Ishikawa (cell line): ENCODE measurements around the gene INSYN2B.

Experiments used
- CEBPB ChIP-seq: IDR thresholded peaks from 2 replicates; pipeline ENCODE4 v1.6.1; 2012
- CREB1 ChIP-seq: IDR thresholded peaks from 2 replicates; pipeline ENCODE4 v1.6.1; 2012; ENCODE audit warnings: low read depth
- EGR1 ChIP-seq: IDR thresholded peaks from 2 replicates; pipeline ENCODE4 v1.6.1; 2012
- EP300 ChIP-seq: IDR thresholded peaks from 2 replicates; pipeline ENCODE4 v1.6.1; 2012; ENCODE audit warnings: borderline replicate concordance
- FOXM1 ChIP-seq: IDR thresholded peaks from 2 replicates; pipeline ENCODE4 v1.6.1; 2012; ENCODE audit warnings: low read depth, borderline replicate concordance
- MAX ChIP-seq: IDR thresholded peaks from 2 replicates; pipeline ENCODE4 v1.6.1; 2012
- NFIC ChIP-seq: IDR thresholded peaks from 2 replicates; pipeline ENCODE4 v1.6.1; 2012
- RAD21 ChIP-seq: IDR thresholded peaks from 2 replicates; pipeline ENCODE4 v1.6.1; 2012; ENCODE audit warnings: low read depth
- TAF1 ChIP-seq: IDR thresholded peaks from 2 replicates; pipeline ENCODE4 v1.6.1; 2012; ENCODE audit warnings: low read depth, mild to moderate bottlenecking
- TCF12 ChIP-seq: IDR thresholded peaks from 2 replicates; pipeline ENCODE4 v1.6.1; 2012; ENCODE audit warnings: low read depth
- TEAD4 ChIP-seq: IDR thresholded peaks from 2 replicates; pipeline ENCODE4 v1.6.1; 2012
- YY1 ChIP-seq: IDR thresholded peaks from 2 replicates; pipeline ENCODE4 v1.6.1; 2012; ENCODE audit warnings: low read depth
- ZBTB7A ChIP-seq: IDR thresholded peaks from 2 replicates; pipeline ENCODE4 v1.6.1; 2012; ENCODE audit warnings: low read depth
- TF ChIP-seq, protein P1 (sequence below): IDR thresholded peaks from 2 replicates; pipeline ENCODE4 v1.6.1; 2012; ENCODE audit warnings: low read depth, mild to moderate bottlenecking
- TF ChIP-seq, protein P2 (sequence below): IDR thresholded peaks from 2 replicates; pipeline ENCODE4 v1.6.1; 2012

The INSYN2B gene

GRCh38 chr5:169875091-169875728 lies 105.1 kb downstream of the INSYN2B start:
- TF ChIP-seq YY1 (no peak), ZBTB7A (no peak), TEAD4 (no peak), FOXM1 (no peak), TAF1 (no peak), CEBPB (no peak), NFIC (no peak), CREB1 (no peak), RAD21 (no peak), TCF12 (no peak), EGR1 (no peak), MAX (no peak), EP300 (no peak)
- TF ChIP-seq, protein P1, sequence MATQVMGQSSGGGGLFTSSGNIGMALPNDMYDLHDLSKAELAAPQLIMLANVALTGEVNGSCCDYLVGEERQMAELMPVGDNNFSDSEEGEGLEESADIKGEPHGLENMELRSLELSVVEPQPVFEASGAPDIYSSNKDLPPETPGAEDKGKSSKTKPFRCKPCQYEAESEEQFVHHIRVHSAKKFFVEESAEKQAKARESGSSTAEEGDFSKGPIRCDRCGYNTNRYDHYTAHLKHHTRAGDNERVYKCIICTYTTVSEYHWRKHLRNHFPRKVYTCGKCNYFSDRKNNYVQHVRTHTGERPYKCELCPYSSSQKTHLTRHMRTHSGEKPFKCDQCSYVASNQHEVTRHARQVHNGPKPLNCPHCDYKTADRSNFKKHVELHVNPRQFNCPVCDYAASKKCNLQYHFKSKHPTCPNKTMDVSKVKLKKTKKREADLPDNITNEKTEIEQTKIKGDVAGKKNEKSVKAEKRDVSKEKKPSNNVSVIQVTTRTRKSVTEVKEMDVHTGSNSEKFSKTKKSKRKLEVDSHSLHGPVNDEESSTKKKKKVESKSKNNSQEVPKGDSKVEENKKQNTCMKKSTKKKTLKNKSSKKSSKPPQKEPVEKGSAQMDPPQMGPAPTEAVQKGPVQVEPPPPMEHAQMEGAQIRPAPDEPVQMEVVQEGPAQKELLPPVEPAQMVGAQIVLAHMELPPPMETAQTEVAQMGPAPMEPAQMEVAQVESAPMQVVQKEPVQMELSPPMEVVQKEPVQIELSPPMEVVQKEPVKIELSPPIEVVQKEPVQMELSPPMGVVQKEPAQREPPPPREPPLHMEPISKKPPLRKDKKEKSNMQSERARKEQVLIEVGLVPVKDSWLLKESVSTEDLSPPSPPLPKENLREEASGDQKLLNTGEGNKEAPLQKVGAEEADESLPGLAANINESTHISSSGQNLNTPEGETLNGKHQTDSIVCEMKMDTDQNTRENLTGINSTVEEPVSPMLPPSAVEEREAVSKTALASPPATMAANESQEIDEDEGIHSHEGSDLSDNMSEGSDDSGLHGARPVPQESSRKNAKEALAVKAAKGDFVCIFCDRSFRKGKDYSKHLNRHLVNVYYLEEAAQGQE = no peak
- TF ChIP-seq, protein P2, sequence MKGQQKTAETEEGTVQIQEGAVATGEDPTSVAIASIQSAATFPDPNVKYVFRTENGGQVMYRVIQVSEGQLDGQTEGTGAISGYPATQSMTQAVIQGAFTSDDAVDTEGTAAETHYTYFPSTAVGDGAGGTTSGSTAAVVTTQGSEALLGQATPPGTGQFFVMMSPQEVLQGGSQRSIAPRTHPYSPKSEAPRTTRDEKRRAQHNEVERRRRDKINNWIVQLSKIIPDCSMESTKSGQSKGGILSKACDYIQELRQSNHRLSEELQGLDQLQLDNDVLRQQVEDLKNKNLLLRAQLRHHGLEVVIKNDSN = no peak

- TF ChIP-seq YY1 (no peak), CREB1 (no peak), NFIC (no peak), ZBTB7A (no peak), CEBPB (no peak), EGR1 (no peak), FOXM1 (no peak), TCF12 (no peak), EP300 (no peak), RAD21 (no peak)
- TF ChIP-seq, protein P2 = no peak
- TF ChIP-seq, protein P1 = no peak
Observed at GRCh38 chr5:169874621-169875020, 105.7 kb downstream of the INSYN2B start.

- TF ChIP-seq EGR1 (no peak), NFIC (no peak), FOXM1 (no peak), TCF12 (no peak), ZBTB7A (no peak), TEAD4 (no peak), YY1 (no peak), MAX (no peak), RAD21 (no peak), TAF1 (no peak), CREB1 (no peak)
- TF ChIP-seq, protein P1 = no peak
- TF ChIP-seq, protein P2 = no peak
Observed at GRCh38 chr5:169873642-169874041, 106.7 kb downstream of the INSYN2B start.

GRCh38 chr5:169871826-169872490 lies 108.3 kb downstream of the INSYN2B start:
- TF ChIP-seq, protein P1 = no peak
- no peak for TF ChIP-seq CREB1
- TF ChIP-seq TCF12 = no peak
- no peak for TF ChIP-seq ZBTB7A
- TF ChIP-seq TEAD4 = no peak
- TF ChIP-seq NFIC = no peak
- TF ChIP-seq MAX = no peak
- no peak for TF ChIP-seq FOXM1
- no peak for TF ChIP-seq EGR1
- TF ChIP-seq, protein P2 = no peak
